ENCODE results near the gene PLXDC2.

- TF ChIP-seq EZH2phosphoT487 (IDR thresholded peaks at IDR 0.05; ENCODE audit: unreplicated experiment): no peak
- no peak for TF ChIP-seq CTCF (conservative IDR thresholded peaks at IDR 0.05; ENCODE audit: low read depth in 2 of 2)
- TF ChIP-seq ZNF331 (CRISPR knock-in tag; IDR thresholded peaks at IDR 0.05; ENCODE audit: low read depth): no peak
- no peak for TF ChIP-seq JUNB (IDR thresholded peaks at IDR 0.05; ENCODE audit: unreplicated experiment)
- TF ChIP-seq EZH2 (IDR thresholded peaks at IDR 0.05; ENCODE audit: low read depth, unreplicated experiment): no peak
Observed at GRCh38 chr10:20075713-20076112, 259.5 kb downstream of the PLXDC2 start.
